ENCODE measurements around the gene SFMBT2.
"Not testable (repeated sequence)": the region's sequence is repeated elsewhere in the genome, so short reads cannot be mapped to it uniquely, and the experiment has no call there.

SFMBT2 gene

DNA sequence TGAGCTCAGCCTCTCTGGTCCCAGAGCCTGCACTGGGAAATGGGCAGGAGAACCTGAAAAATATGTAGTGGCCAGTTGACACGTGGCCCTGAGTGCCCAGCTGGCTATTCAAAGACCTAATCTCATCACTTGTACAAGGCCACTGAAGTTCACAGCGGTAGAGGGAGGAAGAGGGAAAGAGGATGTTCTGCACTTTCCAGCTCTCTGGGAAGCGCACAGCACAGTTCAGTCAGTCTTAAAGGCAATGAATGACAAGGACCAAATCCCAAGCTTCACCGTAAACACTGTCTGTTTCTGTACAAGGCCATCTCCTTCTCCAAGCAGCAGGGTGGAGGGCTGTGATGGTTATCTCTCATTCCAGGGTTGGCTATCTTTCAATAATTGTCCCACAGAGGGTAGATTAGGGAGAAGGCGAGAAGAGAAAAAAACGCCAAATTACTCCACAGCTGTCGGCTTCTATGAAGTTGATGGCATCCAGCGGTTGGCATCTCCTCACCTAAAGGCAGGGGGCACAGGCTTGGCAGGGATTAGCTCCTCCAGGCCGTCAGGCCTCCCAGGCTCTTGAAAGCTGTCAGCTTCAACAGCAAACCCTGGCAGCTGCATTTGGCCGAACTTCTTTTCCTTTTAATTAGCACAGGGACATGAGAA, 10.6 kb downstream of the SFMBT2 start:
- DNase-seq, result no peak

DNA sequence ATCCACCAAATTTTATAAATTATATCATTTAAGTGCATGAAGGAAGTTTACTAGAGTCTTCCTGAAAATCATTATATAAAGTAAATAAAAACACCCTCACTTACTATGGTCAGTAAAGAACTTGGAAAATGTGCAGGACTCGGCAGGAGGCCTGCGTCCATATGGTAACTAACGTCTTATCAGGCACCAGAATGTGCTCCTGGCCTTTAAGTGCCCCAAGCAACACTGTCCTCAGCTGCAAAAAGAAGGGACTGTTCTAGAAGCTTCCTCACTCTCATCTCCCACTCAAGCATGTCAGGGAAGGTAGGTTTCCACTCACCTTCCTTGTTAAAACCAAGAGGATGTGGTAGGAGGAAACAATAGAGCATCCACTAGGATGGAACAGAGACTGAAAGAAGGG, 11.3 kb downstream of the SFMBT2 start:
- DNase-seq, result no peak

DNA sequence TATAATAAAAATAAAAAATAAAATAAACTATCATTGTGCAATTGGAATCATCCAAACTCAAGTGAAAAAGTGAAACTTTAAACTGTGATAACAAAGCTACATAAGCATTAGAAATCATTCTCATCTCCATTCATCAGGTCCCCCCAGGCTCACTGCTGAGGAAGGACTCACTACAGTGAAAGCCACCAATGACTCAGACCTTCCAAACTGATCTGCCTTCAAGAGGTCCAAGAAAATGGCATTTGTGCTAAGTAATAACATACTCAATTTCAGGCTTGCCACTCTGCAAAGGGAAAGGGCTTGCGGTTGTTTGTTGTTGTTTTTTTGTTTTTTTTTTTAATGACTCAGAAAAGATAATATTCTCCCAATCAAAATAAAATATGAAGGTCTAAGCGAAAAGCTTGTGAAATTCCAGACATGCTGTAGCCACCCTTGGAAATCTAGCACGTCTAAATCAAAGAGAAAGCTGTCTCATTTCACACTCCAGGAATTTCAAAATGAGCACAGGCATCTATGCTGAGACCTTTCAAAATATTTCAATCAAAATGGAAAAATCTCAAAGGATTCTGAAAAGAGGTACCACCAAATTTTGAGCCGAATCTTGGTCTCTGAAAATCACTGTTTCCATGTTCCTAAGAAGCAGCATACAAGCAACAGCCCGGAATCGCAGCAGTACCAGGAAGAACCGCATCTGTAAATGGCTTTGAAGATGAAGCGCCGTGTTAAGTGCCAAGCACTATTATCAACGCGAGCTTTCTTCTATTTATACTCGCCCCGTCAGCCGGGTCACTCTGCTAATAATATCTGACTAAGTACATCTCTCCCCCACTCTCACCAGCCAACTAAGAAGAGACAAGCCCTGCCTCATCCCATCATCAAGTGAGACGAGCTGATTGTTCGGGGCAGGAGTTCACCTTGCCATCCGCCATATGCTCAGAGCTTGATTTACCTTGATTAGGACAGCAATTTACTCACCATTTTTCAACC, 13.5 kb downstream of the SFMBT2 start:
- no peak for DNase-seq

DNA sequence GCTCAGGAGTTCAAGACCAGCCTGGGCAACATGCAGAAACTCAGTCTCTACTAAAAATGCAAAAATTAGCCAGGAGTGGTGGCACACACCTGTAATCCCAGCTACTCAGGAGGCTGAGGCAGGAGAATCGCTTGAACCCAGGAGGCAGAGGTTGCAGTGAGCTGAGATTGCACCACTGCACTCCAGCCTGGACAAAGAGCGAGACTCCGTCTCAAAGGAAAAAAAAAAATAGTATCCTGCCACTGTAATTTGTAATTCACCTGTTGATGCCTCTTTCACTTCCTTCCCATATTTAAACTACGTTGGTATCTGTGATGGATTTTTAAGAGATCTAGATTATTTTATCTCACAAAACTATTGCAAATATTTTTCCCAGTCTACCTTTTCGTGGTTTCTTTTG, 18.5 kb downstream of the SFMBT2 start:
- DNase-seq, result not testable (repeated sequence)

DNA sequence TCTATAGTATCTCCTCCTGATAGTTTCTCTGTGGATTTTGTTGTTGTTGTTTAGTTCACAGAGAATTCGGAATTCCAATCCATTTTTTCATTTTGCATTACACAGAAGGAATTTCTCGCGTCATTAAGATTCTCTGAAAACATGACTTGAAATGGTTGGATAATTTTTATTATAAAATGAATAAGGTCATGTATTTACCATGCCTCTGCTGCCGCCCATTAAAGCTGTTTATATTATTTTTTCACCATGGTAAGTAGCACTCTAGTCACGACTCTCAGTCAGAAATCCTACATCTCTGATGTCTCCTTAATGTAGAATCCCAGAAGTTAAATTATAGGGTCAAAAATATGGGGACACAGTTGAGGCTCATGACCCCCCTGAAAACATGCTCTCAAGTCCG, 19.1 kb downstream of the SFMBT2 start:
- DNase-seq, result no peak

DNA sequence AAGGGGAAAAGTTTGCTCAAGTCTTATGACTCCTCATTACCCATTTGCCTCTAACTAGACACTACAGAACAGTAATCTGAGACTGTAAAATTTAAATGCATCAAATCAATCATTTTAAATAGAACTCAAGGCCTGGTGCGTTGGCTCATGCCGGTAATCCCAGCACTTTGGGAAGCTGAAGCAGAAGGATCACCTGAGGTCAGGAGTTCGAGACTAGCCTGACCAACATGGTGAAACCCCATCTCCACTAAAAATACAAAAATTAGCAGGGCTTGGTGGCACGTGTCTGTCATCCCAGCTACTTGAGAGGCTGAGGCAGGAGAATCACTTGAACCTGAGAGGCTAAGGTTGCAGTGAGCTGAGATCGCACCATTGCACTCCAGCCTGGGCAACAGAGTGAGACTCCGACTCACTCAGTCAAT, 20.1 kb downstream of the SFMBT2 start:
- not testable (repeated sequence) for DNase-seq

DNA sequence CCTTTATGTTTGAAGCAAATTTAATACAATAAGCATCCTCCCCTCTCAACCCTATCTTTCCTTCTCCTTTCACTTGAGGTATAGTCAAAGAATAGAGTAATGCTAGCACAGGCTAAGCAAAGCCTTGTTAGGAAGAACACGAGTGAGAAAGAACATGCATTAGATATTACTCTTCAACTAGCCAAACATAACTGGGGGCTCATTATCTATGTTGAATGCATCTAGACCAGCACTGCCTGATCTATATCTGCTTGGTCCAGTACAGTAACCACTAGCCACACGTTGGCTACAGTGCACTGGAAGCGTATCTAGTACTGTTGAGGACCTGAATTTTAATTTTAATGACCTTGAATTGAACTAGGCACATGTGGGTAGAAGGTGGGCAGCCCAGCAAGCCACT, 21.0 kb downstream of the SFMBT2 start:
- no peak for DNase-seq

DNA sequence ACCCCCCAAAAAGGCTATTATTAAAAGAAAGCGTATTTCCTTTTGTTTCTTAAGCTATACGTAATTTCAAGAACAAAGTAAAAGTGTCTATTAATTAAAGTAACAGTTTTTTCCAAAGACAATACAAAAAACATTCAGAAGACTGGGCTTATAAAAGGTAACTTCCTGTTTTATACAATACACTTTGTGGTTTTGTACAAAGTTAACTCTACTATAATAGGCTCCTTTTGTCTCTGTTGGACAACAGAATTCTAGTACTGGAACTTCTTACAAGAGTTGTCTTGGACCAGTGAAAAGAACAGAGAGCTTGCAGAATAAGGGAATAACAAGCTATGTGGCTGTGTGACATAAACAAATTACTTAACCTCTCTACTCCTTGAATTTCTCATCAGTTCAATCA, 21.5 kb downstream of the SFMBT2 start:
- no peak for DNase-seq

DNA sequence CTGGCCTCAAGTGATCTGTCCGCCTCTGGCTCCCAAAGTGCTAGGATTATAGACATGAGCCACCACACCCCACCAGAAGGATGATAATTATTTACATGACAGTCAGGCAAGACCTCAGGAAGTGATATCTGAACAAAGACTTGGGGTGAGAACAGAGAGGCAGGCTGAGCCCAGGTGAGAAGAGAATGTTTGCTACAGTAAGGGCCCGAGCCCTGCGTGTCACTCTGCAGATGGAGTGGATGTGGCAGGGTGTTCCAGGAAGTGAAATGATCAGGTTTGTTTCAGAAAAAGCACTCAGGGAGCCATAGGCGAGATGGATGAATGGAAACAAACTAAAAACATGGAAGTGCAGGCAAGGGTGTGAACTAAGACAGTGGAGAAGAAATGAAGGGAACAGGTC, 22.2 kb downstream of the SFMBT2 start:
- DNase-seq, result no peak

DNA sequence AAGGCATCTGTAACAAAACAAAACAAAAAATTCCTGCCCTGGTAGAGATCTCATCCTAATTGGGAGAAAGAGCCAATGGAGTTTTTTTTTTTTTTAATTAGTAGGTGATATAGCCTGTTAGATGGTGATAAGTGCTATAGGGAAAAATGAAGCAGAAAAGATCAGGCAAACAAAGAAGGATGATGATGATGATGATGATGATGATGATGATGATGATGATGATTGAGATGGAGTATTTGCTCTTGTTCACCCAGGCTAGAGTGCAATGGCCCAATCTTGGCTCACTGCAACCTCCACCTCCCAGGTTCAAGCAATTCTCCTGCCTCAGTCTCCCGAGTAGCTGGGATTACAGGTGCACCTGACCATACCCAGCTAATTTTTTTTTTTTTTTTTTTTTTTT, 22.7 kb downstream of the SFMBT2 start:
- DNase-seq, result not testable (repeated sequence)

DNA sequence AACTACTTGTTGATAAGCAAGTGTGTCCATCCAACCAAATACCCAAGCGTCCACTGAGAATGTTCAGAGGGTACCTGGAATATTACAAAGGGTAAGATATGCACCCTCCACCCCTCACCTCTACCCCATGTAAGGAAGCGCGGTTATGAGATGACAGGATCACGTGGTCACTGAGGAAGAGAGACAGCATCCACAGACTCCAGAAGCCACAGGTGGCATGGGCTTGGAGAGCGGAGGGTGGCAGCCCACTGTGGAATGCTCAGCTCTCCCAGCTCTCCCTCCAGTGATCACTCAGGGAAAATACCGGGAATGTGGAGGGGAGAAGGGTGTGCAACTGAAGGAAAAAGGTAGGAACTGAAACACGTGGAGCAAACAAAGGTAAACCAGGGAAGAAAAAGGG, 25.7 kb downstream of the SFMBT2 start:
- no peak for DNase-seq

DNA sequence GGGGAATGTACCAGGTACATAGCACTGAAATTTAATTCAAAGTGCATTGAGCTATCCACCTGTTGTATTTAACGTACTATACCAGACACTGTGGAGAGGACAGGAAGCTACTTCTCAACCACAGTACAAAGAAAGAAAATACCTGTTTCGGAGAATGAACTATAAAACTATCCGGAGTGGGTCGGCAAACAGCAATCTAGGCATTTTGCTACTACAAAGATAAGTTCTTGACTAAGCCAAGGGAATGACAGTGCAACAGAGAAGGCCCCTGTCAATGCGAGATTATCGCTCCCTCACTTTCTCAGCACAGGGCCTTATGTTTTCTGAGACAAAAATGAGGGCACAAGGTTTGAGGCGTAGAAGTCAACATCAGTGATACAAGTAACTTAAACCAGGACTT, 27.4 kb downstream of the SFMBT2 start:
- no peak for DNase-seq

DNA sequence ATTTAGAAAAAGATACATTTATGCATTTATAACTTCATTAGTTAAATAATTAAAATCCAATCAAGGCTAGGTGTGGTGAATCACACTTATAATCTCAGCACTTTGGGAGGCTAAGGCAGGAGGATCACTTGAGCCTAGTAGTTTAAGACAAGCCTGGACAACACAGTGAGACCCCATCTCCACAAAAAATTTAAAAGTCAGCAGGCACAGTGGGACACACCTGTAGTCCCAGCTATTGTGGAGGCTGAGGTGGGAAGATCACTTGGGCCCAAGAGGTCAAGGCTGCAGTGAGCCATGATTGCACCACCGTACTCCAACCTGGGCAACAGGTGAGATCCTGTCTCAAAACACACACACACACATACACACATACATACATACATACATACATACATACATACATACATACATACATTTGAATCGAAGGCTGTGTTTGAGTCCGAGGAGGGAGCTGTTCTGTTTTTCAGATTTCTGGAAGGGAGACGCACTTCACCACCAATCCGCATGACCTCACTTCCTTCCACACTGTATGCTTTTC, 30.1 kb downstream of the SFMBT2 start:
- DNase-seq, result no peak

DNA sequence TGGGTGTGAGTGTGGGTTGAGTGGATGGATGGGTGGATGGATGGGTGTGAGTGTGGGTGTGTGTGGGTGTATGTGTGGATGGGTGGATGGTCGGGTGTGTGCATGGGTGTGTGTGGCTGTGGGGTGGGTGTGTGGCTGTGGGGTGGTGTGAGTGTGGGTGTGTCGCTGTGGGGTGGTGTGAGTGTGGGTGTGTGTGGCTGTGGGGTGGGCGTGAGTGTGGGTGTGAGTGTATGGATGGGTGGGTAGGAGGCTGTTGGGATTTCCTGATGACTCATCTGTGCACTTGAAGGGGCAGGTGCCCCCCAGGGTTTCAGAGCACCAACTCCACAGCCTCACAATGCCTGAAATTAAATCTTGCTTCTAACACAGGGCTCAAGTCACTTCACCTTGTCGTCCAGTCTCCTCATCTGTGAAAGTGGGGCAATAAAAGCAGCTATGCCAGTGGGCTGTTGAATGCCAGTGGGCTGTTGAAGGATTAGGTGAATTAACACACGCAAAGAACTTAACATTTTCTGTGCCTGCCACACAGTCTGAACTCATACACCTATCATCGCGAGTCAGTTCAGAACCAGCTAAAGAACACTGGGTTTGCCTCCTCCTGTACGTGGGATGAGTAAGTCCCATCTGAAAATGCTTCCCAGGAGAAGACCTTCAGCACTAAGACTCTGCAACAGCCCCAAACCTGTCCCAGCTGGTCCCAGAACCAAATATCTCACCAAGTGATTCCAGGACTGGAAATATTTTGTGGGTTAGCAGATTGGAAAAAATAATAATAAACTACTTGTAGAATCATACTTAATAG, 32.0 kb downstream of the SFMBT2 start:
- no peak for DNase-seq

DNA sequence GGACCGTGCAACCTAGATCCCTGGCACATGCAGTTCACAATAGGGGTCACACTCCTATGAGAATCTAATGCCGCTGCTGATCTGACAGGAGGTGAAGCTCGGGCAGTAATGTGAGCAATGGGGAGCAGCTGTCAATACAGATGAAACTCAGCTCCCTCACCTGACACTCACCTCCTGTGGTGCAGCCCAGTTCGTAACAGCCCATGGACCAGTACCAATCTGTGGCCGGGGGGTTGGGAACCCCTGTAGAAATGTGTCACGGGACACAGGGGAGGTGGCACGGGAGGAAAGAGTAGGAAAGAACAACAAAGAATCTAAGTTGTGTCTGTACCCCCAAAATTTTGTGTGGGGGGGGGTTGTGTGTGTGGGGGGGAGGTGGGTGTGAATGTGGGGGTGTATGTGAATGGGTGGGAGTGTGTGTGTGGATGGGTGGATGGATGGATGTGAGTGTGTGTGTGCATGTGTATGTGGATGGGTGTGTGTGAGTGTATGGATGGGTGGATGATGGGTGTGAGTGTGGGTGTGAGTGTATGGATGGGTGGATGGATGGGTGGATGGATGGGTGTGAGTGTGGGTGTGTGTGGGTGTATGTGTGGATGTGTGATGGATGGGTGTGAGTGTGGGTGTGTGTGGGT, 33.1 kb downstream of the SFMBT2 start:
- DNase-seq, result no peak

DNA sequence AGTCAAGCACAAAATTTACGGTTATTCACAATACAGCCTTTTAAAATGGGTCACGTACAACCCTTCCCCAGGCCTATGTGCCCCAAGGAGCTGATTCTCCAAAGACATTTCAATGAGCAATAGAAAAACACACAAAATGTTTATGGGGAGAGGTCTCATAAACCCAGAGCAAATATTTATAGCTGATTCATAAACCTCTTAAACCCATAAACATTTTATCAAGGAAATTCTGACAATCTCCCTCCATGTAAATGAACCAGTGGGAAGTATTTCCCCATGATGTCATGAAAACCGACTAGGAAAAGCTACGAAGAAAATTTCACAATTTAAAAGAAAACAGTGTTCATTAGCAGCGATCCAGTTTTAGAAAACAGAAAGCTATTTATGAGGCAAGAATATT, 36.0 kb downstream of the SFMBT2 start:
- no peak for DNase-seq

DNA sequence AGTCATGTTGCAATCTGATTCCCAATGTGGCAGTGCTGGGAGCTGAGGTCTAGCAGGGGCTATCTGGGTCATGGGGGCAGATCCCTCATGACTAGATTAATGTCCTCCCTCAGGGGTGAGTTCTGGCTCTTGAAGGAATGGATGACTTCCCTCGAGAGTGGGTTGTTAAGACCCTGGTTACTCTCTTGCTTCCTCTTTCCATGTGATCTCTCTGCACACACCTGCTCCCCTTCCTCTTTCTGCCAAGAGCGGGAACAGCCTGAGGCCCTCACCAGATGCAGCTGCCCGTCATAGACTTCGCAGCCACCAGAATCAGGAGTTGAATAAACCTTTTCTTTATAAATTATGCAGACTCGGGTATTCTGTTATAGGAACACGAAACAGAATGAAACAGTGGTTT, 37.8 kb downstream of the SFMBT2 start:
- no peak for DNase-seq

DNA sequence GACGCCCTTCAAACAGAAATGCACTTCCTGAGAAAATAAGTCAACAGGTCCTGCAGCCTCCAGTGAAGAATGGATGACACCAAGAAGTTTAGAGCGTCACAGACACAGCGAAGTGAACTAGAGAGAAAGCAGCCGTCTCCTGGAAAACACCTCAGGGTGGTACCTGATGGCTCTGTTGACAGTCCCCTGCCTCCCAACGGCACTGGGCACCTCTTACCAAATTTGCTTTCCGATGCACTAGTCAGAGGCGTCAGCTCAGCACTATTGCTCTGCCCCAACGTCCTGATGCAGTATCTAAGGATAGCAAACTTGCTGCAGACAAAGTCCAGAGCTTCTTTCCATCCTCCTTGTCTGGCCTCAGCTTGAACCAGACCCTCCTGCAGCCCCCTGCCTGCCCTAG, 38.3 kb downstream of the SFMBT2 start:
- no peak for DNase-seq

DNA sequence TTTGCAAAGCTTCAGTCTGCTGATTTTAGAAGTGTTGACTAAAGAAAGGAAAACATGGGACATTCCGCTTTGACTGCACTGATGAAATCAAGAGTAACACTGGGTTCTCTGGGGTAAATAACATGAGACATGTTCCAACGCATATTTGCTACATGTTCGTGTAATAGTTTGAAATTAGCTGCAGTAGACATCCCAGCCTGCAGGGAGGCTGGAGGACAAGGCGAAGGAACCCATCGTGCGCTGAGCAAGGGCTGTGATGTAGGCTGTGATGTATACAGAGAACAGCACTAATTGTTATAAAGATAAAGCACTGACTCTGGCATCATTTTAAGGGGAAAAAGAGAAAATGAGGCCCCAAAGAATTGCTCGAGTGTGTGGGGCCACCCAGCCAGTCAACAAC, 40.3 kb downstream of the SFMBT2 start:
- DNase-seq, result no peak

DNA sequence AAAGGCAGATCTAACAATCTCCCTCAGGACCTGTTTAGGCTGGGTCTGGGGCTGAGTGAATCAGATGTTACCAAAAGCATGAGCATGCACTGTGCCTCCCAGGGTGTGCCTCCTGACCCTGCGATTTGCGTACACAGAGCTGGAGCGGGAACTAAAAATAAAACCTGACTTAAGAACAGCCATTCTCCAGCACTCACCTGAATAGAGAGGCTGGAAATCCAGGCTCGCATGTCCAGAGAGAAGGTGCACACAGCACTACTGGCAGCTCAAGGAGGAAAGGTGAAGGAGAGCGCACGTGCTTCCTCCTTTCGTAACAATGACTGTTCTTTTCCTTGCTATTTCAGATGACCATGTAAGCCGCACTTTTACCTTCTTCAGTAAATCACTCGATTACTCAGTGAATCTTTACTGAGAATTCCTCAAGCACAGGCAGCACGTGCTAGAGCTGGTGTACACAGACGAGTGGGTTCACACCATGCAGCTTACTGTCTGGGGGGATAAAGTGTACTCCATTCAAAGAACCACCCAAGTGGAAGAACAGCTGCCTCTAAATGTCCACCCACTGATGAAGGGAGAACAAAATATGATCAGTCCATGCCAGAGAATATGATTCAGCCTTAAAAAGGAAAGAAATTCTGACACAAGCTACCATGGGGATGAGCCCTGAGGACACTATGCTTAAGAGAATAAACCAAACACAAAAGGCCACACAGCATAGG, 45.6 kb downstream of the SFMBT2 start:
- no peak for DNase-seq

DNA sequence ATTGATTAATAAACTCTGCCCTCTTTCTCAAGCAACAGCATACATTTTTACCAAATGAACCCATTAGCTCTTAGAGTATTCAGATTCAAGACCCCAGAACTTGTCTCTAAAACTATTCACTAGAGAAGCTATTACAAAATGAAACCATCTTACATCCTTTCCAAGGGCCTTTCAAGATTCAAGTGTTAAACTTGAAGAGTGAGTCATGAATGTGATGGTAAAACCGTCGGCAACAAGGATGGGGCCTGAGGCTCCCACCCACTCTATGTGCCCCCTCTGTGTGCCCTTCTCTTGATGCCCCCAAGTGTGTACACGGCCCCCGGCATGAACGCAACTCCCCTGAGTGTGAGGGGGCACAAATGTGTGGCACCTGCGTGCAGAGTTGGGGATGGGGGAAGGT, 46.4 kb downstream of the SFMBT2 start:
- no peak for DNase-seq

DNA sequence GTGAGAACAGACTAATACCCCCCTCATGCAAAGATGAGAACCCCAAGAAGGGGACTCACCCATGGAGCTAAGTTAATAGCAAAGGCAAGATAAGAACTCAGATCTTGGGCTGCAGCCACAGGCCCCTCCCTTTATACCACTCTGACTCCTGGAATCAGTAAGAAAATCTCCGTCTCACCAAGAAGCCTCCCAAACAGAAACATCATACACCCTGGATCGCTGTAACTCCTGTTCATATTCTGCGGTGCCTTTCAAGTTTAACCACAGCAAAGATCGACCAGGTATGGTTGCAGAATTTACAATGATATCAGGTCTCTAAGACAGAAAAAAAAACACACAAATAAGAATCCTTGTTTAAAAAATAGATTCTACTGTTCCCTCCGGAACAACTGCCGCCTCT, 47.1 kb downstream of the SFMBT2 start:
- DNase-seq, result no peak

Measured in NCI-H1436 (cell line).